ENCODE results near the gene MAP1LC3A. TPM values are rescaled to one million over a fixed set of nuclear protein-coding genes. Genes with fewer than 3 reads are reported as not detected.

MAP1LC3A gene
- total RNA-seq, 2 experiments from 2014 or later, result not detected

DNA sequence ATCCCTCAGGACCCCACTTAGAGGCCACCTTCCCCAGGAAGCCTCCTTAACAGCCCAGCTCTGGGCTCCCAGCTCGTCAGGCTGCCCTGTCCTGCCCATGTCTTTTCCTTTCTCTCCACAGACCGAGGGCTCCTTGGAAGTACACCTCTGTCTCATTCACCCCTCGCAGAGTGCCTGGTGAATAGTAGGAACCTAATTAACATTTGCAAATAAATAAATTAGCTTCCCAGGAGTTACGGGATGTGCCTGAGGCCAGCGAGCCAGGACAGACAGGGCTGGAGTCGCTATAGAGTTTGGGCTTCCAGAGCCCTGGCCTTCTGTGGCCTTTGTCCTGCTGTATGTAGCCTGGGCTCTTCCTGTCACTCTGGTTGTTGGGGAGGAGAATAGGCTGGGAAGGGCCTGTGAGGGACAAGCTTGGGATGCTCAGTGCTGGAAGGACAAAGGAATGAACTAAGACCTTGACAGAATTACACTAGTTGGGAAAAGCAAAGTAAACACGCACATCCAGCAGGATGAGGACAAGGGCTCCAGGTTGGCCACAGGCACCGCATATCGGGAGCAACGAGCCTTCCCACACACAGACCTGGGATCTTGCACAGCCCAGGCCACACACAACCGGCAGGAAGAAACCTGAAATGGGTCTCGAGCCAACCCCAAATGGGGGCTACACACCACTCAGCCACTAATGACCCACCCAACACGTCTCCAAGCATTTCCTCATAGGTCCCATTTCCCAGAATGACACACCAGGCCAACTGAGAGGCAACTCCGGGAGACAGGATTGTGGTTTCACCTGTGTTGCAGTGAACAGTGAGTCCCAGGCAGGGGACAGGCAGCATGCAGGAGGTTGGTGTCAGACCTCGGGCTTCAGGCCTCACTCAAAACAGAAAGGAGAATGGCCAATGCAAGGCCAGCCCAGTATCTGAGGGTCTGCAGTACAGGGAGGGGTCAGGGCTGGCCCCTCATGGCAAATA is 9.7 kb downstream of the MAP1LC3A start:
- Histone ChIP-seq H3K9me2 (ENCODE audit: insufficient read depth, low read length) (no peaks in the 10 kb centered on the region), H3K79me2 (ENCODE audit: insufficient read depth, low read depth, low read length) (no peaks in the 10 kb centered on the region), H3K9me3 (ENCODE audit: low read length) (no peaks in the 10 kb centered on the region), H3K4me3 (ENCODE audit: low read depth, low read length, poor library complexity, severe bottlenecking) (no peak overlapping the region), H4K20me1 (ENCODE audit: insufficient read depth, low read length) (no peaks in the 10 kb centered on the region), H2AFZ (ENCODE audit: low read length) (no peak overlapping the region), H3K4me1 (ENCODE audit: insufficient read depth, low read length, poor library complexity, severe bottlenecking) (peaks cover 6% of the 10 kb centered on the region), H3K36me3 (ENCODE audit: insufficient read depth, low read length) (peaks cover 4% of the 10 kb centered on the region; the same call in 1 of the 2 replicates), H3K4me2 (ENCODE audit: low read length) (no peak overlapping the region), H3K27ac (ENCODE audit: low read depth, low read length, poor library complexity, severe bottlenecking) (no peak overlapping the region)
- ChIA-PET CTCF (ENCODE audit: unreplicated experiment) (no interaction called here), POLR2A (no interaction called here)
- TF ChIP-seq EZH2phosphoT487 (IDR thresholded peaks at IDR 0.05; ENCODE audit: borderline replicate concordance, low read depth, low read length), result no peak
- TF ChIP-seq, protein P1, sequence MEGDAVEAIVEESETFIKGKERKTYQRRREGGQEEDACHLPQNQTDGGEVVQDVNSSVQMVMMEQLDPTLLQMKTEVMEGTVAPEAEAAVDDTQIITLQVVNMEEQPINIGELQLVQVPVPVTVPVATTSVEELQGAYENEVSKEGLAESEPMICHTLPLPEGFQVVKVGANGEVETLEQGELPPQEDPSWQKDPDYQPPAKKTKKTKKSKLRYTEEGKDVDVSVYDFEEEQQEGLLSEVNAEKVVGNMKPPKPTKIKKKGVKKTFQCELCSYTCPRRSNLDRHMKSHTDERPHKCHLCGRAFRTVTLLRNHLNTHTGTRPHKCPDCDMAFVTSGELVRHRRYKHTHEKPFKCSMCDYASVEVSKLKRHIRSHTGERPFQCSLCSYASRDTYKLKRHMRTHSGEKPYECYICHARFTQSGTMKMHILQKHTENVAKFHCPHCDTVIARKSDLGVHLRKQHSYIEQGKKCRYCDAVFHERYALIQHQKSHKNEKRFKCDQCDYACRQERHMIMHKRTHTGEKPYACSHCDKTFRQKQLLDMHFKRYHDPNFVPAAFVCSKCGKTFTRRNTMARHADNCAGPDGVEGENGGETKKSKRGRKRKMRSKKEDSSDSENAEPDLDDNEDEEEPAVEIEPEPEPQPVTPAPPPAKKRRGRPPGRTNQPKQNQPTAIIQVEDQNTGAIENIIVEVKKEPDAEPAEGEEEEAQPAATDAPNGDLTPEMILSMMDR (conservative IDR thresholded peaks at IDR 0.05; ENCODE audit: low read length), result no peak
- intact Hi-C loops (cut with micrococcal nuclease; ENCODE audit: unreplicated experiment), result no loop called here
- DNase-seq (ENCODE audit: low spot score), result no peak
- no TSS peak for BruUV-seq (replicated peaks)

DNA sequence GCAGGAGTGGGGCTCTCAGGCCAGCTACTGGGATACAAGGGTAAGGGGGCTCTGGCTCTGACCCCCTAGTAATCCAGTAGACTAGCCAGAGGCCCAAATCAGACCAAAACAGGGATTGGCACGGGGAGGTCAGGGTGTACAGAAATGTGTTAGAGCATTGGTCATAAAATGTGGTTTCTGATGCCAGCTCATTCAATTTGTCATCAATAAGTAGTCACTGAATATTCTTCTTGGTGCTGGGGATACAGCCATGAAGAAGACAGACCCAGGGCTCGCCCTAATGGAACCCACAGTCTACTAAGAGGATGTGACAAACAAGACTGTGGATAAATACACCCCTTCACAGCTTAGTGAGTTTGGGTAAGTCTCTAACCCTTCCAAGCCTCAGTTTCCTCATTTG is 11.1 kb downstream of the MAP1LC3A start:
- no TSS peak for BruUV-seq (replicated peaks)
- Histone ChIP-seq H4K20me1 (ENCODE audit: insufficient read depth, low read length) (no peaks in the 10 kb centered on the region), H3K9me3 (ENCODE audit: low read length) (no peaks in the 10 kb centered on the region), H2AFZ (ENCODE audit: low read length) (no peak overlapping the region), H3K9me2 (ENCODE audit: insufficient read depth, low read length) (no peaks in the 10 kb centered on the region), H3K4me3 (ENCODE audit: low read depth, low read length, poor library complexity, severe bottlenecking) (no peak overlapping the region), H3K79me2 (ENCODE audit: insufficient read depth, low read depth, low read length) (no peaks in the 10 kb centered on the region), H3K4me1 (ENCODE audit: insufficient read depth, low read length, poor library complexity, severe bottlenecking) (peaks cover 6% of the 10 kb centered on the region), H3K27ac (ENCODE audit: low read depth, low read length, poor library complexity, severe bottlenecking) (no peak overlapping the region), H3K36me3 (ENCODE audit: insufficient read depth, low read length) (peaks cover 5% of the 10 kb centered on the region; the same call in 1 of the 2 replicates), H3K4me2 (ENCODE audit: low read length) (no peak overlapping the region)
- TF ChIP-seq, protein P1 (conservative IDR thresholded peaks at IDR 0.05; ENCODE audit: low read length), result no peak
- no peak for TF ChIP-seq EZH2phosphoT487 (IDR thresholded peaks at IDR 0.05; ENCODE audit: borderline replicate concordance, low read depth, low read length)
- ChIA-PET CTCF (ENCODE audit: unreplicated experiment) (no interaction called here), POLR2A (interaction anchor here (0.7 kb wide), 1 partner anchor 229 kb away, joined by 3 read pairs; no protein-coding TSS in a partner anchor)
- no peak for DNase-seq (ENCODE audit: low spot score)
- intact Hi-C loops (cut with micrococcal nuclease; ENCODE audit: unreplicated experiment), result no loop called here

DNA sequence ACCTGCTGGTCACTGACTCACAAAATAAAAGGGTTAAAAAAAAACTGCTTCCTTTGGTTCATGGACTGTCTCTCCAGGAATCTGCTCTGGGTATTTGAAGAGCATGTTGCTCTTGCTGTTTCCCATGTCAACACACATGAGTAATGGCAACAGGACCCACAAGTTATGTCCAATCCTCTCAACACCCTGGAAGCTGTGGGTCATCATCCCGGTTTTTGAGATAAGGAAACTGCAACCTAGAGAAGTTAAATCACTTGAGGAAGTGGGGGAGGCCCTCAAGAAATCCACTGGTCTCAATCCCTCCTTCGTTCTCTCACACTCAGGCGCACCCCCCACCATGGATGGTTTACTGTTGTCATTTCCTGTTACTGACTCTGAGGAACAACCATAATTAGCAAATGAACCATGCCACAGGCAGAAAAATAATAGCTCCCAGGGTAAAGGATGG is 12.4 kb downstream of the MAP1LC3A start:
- CTCF ChIA-PET (ENCODE audit: unreplicated experiment), result no interaction called here
- no peak overlapping the region for H2AFZ ChIP-seq (ENCODE audit: low read length)

More for the DNA sequence above, 12.4 kb downstream of the MAP1LC3A start:
- no peak overlapping the region for H3K4me2 ChIP-seq (ENCODE audit: low read length)
- TF ChIP-seq, protein P1 (conservative IDR thresholded peaks at IDR 0.05; ENCODE audit: low read length), result no peak
- TF ChIP-seq EZH2phosphoT487 (IDR thresholded peaks at IDR 0.05; ENCODE audit: borderline replicate concordance, low read depth, low read length), result no peak
- peaks cover 7% of the 10 kb centered on the region; the same call in 1 of the 2 replicates for H3K36me3 ChIP-seq (ENCODE audit: insufficient read depth, low read length)
- DNase-seq (ENCODE audit: low spot score), result no peak
- H3K79me2 ChIP-seq (ENCODE audit: insufficient read depth, low read depth, low read length), result no peaks in the 10 kb centered on the region
- H3K4me1 ChIP-seq (ENCODE audit: insufficient read depth, low read length, poor library complexity, severe bottlenecking), result peaks cover 6% of the 10 kb centered on the region
- POLR2A ChIA-PET, result interaction anchor here (0.6 kb wide), 1 partner anchor 234 kb away, joined by 3 read pairs; no protein-coding TSS in a partner anchor
- H4K20me1 ChIP-seq (ENCODE audit: insufficient read depth, low read length), result no peaks in the 10 kb centered on the region
- no peak overlapping the region for H3K4me3 ChIP-seq (ENCODE audit: low read depth, low read length, poor library complexity, severe bottlenecking)
- H3K9me3 ChIP-seq (ENCODE audit: low read length), result no peaks in the 10 kb centered on the region
- intact Hi-C loops (cut with micrococcal nuclease; ENCODE audit: unreplicated experiment), result no loop called here
- H3K27ac ChIP-seq (ENCODE audit: low read depth, low read length, poor library complexity, severe bottlenecking), result no peak overlapping the region
- H3K9me2 ChIP-seq (ENCODE audit: insufficient read depth, low read length), result no peaks in the 10 kb centered on the region
- no TSS peak for BruUV-seq (replicated peaks)
